T-helper 1 cell treated with Interleukin-12 subunit alpha and Interleukin-12 subunit beta and Interleukin-4 antibody, amounts not matched to agents 30 ng/mL and 1 ng/mL, for 36 hours (primary cell): ENCODE data around the gene PDE9A. TPM values are rescaled to one million over a fixed set of nuclear protein-coding genes. Genes with fewer than 3 reads are reported as not detected.

Experiments
- intact Hi-C: fragments of 100-400 bp; cut with micrococcal nuclease; formaldehyde crosslinking; loops from one replicate; pipeline ENCODE4 v1.15.1; 2024
- total RNA-seq: library from RNA; stranded (reverse); gene quantifications from 2 replicates; pipeline ENCODE4 v1.2.3, GENCODE V29; 2022

PDE9A gene
- total RNA-seq, 1 donor from 2014 or later, result 13.0 TPM

DNA sequence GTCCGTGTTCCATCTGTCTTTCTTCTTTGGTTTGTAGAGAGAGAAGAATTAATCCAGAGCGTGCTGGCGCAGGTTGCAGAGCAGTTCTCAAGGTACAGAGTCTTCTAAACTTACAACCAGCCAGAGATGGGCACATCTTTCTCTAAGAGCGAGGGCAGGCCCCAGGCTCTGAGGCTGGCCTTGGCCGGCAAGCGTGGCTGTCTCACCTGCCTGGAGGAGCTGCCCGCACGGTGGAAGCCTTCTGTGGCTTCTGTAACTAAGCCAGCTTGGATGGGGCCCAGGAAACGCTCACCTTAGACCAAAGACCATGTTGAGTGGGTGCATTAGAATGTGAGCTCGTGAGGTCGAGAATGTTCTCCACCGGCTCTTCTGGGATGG lies 78.6 kb downstream of the PDE9A start:
- intact Hi-C loops, result no loop called here

GRCh38 chr21:42733037-42733627 lies 79.7 kb downstream of the PDE9A start:
- intact Hi-C loops, result no loop called here

- intact Hi-C loops, result loop anchor here (1.0 to 2.0 kb wide), 4 partner anchors 12 to 99 kb away; no protein-coding TSS in a partner anchor
Measured at GRCh38 chr21:42733874-42734273, 80.5 kb downstream of the PDE9A start.

- intact Hi-C loops, result loop anchor here (1.0 to 2.0 kb wide), 4 partner anchors 12 to 98 kb away; no protein-coding TSS in a partner anchor
Measured at GRCh38 chr21:42734323-42734971, 81.0 kb downstream of the PDE9A start.

- intact Hi-C loops, result loop anchor here (2.0 to 5.0 kb wide), 4 partner anchors 50 to 143 kb away; no protein-coding TSS in a partner anchor
Measured at GRCh38 chr21:42735061-42735460, 81.6 kb downstream of the PDE9A start.

- intact Hi-C loops, result loop anchor here (2.0 to 5.0 kb wide), 4 partner anchors 51 to 144 kb away; no protein-coding TSS in a partner anchor
Measured at GRCh38 chr21:42735944-42736343, 82.5 kb downstream of the PDE9A start.

- intact Hi-C loops, result loop anchor here (5.0 kb wide), 2 partner anchors 124 to 144 kb away; no protein-coding TSS in a partner anchor
Measured at GRCh38 chr21:42736646-42737350, 83.4 kb downstream of the PDE9A start.

GRCh38 chr21:42737951-42738590 lies 84.7 kb downstream of the PDE9A start:
- intact Hi-C loops, result loop anchor here (1.0 to 5.0 kb wide), 3 partner anchors 8 to 146 kb away; no protein-coding TSS in a partner anchor

DNA sequence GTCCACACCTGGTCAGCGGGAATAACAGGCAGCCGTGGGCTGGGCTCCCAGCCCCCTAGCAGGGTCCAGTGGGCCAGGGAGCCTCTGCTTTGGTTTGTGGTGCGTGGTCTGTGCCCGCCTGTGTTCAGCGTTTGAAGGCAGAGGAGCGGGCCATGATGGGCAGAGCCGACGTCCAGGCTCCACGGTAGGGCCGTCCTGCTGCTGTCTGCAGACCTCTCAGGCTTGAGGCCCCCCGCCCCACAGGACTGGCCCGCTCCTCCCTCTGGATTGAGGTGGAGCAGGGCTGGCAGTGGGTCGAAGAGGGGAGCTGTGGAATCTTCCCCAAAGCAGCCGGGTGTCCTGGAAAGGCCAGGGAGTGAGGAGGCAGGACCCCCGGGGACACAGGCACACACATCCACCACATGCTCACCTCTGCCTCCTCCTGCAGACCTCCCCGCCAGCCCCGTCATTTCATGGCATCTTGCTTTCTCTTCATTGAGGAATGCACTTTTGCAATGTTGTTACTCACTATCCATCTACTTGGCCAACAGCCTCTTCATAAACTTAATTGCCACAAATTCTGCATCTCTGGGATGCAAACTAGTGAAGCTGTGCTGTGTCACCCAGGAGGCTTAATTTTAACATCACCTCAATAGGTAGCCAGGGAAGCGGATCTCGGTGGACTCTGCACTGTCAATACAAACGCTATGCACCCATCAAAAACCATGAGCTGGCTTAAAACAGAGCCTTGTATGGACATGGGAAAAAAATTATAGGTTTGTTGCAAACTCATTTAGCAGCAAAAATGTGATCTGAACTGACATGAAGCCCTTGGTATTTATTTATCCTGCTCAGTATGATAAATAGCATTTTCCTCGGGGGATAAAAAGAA lies 85.9 kb downstream of the PDE9A start:
- intact Hi-C loops, result loop anchor here (5.0 kb wide), 2 partner anchors 127 to 147 kb away; no protein-coding TSS in a partner anchor

- intact Hi-C loops, result no loop called here
Measured at GRCh38 chr21:42740405-42740909, 87.0 kb downstream of the PDE9A start.

DNA sequence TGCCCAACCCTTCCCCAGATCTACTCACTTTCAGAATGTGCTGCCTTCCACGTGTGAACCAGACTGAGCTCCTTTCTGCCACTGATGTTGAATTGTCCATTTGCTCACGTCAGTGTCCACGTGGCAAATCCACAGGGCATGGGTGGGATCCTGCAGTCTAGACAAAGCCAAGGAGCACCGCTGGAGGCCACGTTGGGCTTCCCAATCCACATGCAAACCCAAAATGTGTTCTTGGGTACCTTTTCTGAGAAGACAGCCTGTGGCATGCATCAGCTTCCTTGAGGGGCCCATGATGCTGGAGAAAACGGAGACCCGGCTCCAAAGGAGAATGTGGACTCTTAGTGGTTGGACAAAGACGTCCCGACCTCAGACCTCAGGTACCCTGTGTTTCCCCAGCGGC lies 87.6 kb downstream of the PDE9A start:
- intact Hi-C loops, result no loop called here

GRCh38 chr21:42744520-42745445 lies 91.4 kb downstream of the PDE9A start:
- intact Hi-C loops, result no loop called here

GRCh38 chr21:42745511-42746239 lies 92.3 kb downstream of the PDE9A start:
- intact Hi-C loops, result loop anchor here (1.0 to 2.0 kb wide), 4 partner anchors 7 to 61 kb away; no protein-coding TSS in a partner anchor

GRCh38 chr21:42746240-42746592 lies 92.8 kb downstream of the PDE9A start:
- intact Hi-C loops, result loop anchor here (1.0 to 2.0 kb wide), 4 partner anchors 8 to 61 kb away; no protein-coding TSS in a partner anchor

- intact Hi-C loops, result loop anchor here (1.0 to 2.0 kb wide), 4 partner anchors 8 to 62 kb away; no protein-coding TSS in a partner anchor
Measured at GRCh38 chr21:42746593-42747275, 93.3 kb downstream of the PDE9A start.

- intact Hi-C loops, result loop anchor here (2.0 kb wide), 1 partner anchor 62 kb away; no protein-coding TSS in a partner anchor
Measured at GRCh38 chr21:42747276-42747701, 93.9 kb downstream of the PDE9A start.

- intact Hi-C loops, result loop anchor here (2.0 kb wide), 1 partner anchor 63 kb away; no protein-coding TSS in a partner anchor
Measured at GRCh38 chr21:42747746-42748351, 94.4 kb downstream of the PDE9A start.
